ENCODE data around the gene PGAP6. TPM values are rescaled to one million over a fixed set of nuclear protein-coding genes. Genes with fewer than 3 reads are reported as not detected.
A peak's percentile ranks its signal among the peaks of the same experiment; 100 is the strongest.

Gene PGAP6
- total and polyA plus RNA-seq, 9 of the 15 experiments (the other 6 are each of a cell fraction or from before 2014, with no cell fraction given): 0.45 to 50.2 (median 39.3) TPM

DNA sequence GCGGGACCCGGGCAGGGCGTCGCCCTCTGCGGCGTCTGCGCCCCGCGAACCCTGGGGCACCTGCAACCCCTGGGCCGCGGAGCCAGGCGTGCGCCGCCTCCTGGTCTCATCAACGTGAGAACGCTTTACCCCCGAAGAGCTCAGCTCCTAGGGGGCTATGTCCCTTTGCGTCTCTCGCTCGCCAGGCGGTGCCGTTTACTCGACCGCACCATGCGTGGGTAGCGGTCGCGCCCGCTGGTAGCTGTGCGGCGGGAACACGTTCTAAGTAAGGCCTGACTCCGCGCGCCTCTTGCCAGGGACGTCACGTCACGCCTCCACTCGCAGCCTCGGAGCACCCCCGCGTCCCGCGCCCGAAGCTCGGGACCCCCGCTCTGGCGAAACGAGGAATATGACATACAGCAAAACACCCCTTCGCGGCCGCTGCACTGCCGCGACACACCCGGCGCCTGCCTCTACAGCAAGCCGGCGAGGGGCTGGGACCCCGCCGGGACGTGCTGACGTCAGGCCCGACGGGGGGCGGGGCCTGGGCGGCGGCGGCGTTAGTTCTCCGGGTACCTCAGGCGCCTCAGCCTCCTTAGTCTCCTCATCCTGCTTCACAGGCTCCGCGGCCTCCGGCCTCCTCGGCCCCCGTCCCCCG is 43.4 kb upstream of the PGAP6 start, which contains the start of gene RAB11FIP3 (continued):
- TF ChIP-seq NFYB (IDR thresholded peaks at IDR 0.05; ENCODE audit: extremely low read depth, insufficient read length) (no peak), HNRNPH1 (optimal IDR thresholded peaks at IDR 0.05; ENCODE audit: low read depth, low read length) (no peak), MAZ (CRISPR knock-in tag; conservative IDR thresholded peaks at IDR 0.05 in 1 of 2, IDR thresholded peaks at IDR 0.05 in 1 of 2) (peak; percentile 52 to 70), ZBTB7A (IDR thresholded peaks at IDR 0.05; ENCODE audit: borderline replicate concordance, control insufficient read depth, low read depth, low read length) (peak; percentile 99), EP400 (IDR thresholded peaks at IDR 0.05) (peak; percentile 69), SMARCA4 (IDR thresholded peaks at IDR 0.05) (no peak), CREM (IDR thresholded peaks at IDR 0.05; ENCODE audit: low read depth) (peak; percentile 87), COPS2 (conservative IDR thresholded peaks at IDR 0.05) (no peak), NRF1 (conservative IDR thresholded peaks at IDR 0.05 in 1 of 2, IDR thresholded peaks at IDR 0.05 in 1 of 2) (peak; percentile 12 to 54), FOXA1 (IDR thresholded peaks at IDR 0.05; ENCODE audit: borderline replicate concordance) (no peak), TAF1 (IDR thresholded peaks at IDR 0.05; ENCODE audit: control insufficient read depth, extremely low read depth, insufficient read depth, low read length, severe bottlenecking) (peak; percentile 58), RFX5 (IDR thresholded peaks at IDR 0.05; ENCODE audit: low read depth, low read length) (no peak), CXXC5 (CRISPR knock-in tag; IDR thresholded peaks at IDR 0.05) (peak; percentile 84)
- TF ChIP-seq, protein P1, sequence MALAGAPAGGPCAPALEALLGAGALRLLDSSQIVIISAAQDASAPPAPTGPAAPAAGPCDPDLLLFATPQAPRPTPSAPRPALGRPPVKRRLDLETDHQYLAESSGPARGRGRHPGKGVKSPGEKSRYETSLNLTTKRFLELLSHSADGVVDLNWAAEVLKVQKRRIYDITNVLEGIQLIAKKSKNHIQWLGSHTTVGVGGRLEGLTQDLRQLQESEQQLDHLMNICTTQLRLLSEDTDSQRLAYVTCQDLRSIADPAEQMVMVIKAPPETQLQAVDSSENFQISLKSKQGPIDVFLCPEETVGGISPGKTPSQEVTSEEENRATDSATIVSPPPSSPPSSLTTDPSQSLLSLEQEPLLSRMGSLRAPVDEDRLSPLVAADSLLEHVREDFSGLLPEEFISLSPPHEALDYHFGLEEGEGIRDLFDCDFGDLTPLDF (CRISPR knock-in tag; IDR thresholded peaks at IDR 0.05): peak; percentile 27; the same call in 1 of the 2 replicates
- TF ChIP-seq, protein P2, sequence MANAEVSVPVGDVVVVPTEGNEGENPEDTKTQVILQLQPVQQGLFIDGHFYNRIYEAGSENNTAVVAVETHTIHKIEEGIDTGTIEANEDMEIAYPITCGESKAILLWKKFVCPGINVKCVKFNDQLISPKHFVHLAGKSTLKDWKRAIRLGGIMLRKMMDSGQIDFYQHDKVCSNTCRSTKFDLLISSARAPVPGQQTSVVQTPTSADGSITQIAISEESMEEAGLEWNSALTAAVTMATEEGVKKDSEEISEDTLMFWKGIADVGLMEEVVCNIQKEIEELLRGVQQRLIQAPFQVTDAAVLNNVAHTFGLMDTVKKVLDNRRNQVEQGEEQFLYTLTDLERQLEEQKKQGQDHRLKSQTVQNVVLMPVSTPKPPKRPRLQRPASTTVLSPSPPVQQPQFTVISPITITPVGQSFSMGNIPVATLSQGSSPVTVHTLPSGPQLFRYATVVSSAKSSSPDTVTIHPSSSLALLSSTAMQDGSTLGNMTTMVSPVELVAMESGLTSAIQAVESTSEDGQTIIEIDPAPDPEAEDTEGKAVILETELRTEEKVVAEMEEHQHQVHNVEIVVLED (CRISPR knock-in tag; IDR thresholded peaks at IDR 0.05): peak; percentile 90
- TF ChIP-seq, protein P3, sequence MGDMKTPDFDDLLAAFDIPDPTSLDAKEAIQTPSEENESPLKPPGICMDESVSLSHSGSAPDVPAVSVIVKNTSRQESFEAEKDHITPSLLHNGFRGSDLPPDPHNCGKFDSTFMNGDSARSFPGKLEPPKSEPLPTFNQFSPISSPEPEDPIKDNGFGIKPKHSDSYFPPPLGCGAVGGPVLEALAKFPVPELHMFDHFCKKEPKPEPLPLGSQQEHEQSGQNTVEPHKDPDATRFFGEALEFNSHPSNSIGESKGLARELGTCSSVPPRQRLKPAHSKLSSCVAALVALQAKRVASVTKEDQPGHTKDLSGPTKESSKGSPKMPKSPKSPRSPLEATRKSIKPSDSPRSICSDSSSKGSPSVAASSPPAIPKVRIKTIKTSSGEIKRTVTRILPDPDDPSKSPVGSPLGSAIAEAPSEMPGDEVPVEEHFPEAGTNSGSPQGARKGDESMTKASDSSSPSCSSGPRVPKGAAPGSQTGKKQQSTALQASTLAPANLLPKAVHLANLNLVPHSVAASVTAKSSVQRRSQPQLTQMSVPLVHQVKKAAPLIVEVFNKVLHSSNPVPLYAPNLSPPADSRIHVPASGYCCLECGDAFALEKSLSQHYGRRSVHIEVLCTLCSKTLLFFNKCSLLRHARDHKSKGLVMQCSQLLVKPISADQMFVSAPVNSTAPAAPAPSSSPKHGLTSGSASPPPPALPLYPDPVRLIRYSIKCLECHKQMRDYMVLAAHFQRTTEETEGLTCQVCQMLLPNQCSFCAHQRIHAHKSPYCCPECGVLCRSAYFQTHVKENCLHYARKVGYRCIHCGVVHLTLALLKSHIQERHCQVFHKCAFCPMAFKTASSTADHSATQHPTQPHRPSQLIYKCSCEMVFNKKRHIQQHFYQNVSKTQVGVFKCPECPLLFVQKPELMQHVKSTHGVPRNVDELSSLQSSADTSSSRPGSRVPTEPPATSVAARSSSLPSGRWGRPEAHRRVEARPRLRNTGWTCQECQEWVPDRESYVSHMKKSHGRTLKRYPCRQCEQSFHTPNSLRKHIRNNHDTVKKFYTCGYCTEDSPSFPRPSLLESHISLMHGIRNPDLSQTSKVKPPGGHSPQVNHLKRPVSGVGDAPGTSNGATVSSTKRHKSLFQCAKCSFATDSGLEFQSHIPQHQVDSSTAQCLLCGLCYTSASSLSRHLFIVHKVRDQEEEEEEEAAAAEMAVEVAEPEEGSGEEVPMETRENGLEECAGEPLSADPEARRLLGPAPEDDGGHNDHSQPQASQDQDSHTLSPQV (IDR thresholded peaks at IDR 0.05): peak; percentile 80
- TF ChIP-seq, protein P4, sequence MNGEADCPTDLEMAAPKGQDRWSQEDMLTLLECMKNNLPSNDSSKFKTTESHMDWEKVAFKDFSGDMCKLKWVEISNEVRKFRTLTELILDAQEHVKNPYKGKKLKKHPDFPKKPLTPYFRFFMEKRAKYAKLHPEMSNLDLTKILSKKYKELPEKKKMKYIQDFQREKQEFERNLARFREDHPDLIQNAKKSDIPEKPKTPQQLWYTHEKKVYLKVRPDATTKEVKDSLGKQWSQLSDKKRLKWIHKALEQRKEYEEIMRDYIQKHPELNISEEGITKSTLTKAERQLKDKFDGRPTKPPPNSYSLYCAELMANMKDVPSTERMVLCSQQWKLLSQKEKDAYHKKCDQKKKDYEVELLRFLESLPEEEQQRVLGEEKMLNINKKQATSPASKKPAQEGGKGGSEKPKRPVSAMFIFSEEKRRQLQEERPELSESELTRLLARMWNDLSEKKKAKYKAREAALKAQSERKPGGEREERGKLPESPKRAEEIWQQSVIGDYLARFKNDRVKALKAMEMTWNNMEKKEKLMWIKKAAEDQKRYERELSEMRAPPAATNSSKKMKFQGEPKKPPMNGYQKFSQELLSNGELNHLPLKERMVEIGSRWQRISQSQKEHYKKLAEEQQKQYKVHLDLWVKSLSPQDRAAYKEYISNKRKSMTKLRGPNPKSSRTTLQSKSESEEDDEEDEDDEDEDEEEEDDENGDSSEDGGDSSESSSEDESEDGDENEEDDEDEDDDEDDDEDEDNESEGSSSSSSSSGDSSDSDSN (IDR thresholded peaks at IDR 0.05; ENCODE audit: borderline replicate concordance in 1 of 2, low read depth in 2 of 2, low read length in 2 of 2): peak; percentile 16 to 18; a peak in 1 of 4 replicates

Measured in K562 (cell line).